GM23248 (cell line): ENCODE results near the gene TRPV3. TPM values are rescaled to one million over a fixed set of nuclear protein-coding genes. Genes with fewer than 3 reads are reported as not detected.

Source experiments
- DNase-seq: peaks from one replicate; pipeline ENCODE4 v3.0.0-alpha.2; 2015
- H2AFZ ChIP-seq: fragments of 200-600 bp; sonication (generic); 2 replicates; pipeline ENCODE4 v1.6.1; 2016; ENCODE audit warnings: antibody characterized with exemption
- H3F3A ChIP-seq: fragments of 200-600 bp; sonication (generic); 2 replicates; pipeline ENCODE4 v1.6.1; 2016; ENCODE audit warnings: mild to moderate bottlenecking, antibody characterized with exemption, mixed run types; ENCODE audit not compliant: insufficient read depth
- H3K27ac ChIP-seq: fragments of 200-600 bp; sonication (generic); 2 replicates; pipeline ENCODE4 v1.5.1; 2016; ENCODE audit warnings: mild to moderate bottlenecking
- H3K27me3 ChIP-seq: fragments of 200-600 bp; sonication (generic); replicated peaks from 2 replicates; pipeline ENCODE4 v1.6.1; 2016; ENCODE audit warnings: mild to moderate bottlenecking; ENCODE audit not compliant: insufficient read depth
- H3K36me3 ChIP-seq: fragments of 200-600 bp; sonication (generic); 2 replicates; pipeline ENCODE4 v1.6.1; 2016; ENCODE audit warnings: low read depth, mild to moderate bottlenecking
- H3K4me1 ChIP-seq: fragments of 200-600 bp; sonication (generic); 2 replicates; pipeline ENCODE4 v1.6.1; 2016; ENCODE audit warnings: mild to moderate bottlenecking; ENCODE audit not compliant: insufficient read depth
- H3K4me2 ChIP-seq: fragments of 200-600 bp; sonication (generic); one replicate; pipeline ENCODE4 v1.6.1; 2016; ENCODE audit warnings: mild to moderate bottlenecking; ENCODE audit not compliant: unreplicated experiment
- H3K4me3 ChIP-seq: fragments of 200-600 bp; sonication (generic); 2 replicates; pipeline ENCODE4 v1.5.1; 2016; ENCODE audit warnings: mild to moderate bottlenecking
- H3K79me2 ChIP-seq: fragments of 200-600 bp; sonication (generic); 2 replicates; pipeline ENCODE4 v1.6.1; 2016; ENCODE audit warnings: mild to moderate bottlenecking; ENCODE audit not compliant: insufficient read depth
- H3K9ac ChIP-seq: fragments of 200-600 bp; sonication (generic); 2 replicates; pipeline ENCODE4 v1.6.1; 2016; ENCODE audit warnings: mild to moderate bottlenecking
- H3K9me2 ChIP-seq: fragments of 200-600 bp; sonication (generic); 2 replicates; pipeline ENCODE4 v1.6.1; 2016; ENCODE audit warnings: mixed run types, mild to moderate bottlenecking, moderate library complexity; ENCODE audit not compliant: insufficient read depth
- H3K9me3 ChIP-seq: fragments of 200-600 bp; sonication (generic); one replicate; pipeline ENCODE4 v1.6.1; 2017; ENCODE audit warnings: low read depth
- H4K20me1 ChIP-seq: fragments of 200-600 bp; sonication (generic); 2 replicates; pipeline ENCODE4 v1.6.0; 2016; ENCODE audit not compliant: insufficient read depth
- EZH2 ChIP-seq: fragments of 200-600 bp; sonication (generic); IDR thresholded peaks from 2 replicates; pipeline ENCODE4 v1.6.1; 2018; ENCODE audit warnings: antibody characterized with exemption, mild to moderate bottlenecking; ENCODE audit not compliant: insufficient read depth, poor library complexity, severe bottlenecking
- EZH2phosphoT487 ChIP-seq: fragments of 200-600 bp; sonication (generic); IDR thresholded peaks from 2 replicates; pipeline ENCODE4 v1.6.1; 2018; ENCODE audit warnings: antibody characterized with exemption, moderate library complexity, mild to moderate bottlenecking, low read depth; ENCODE audit not compliant: insufficient read depth
- whole genome bisulfite sequencing, 2 experiments: methylation state at CpG; one replicate each; pipeline ENCODE4 v1.1.6; 2015 to 2017; ENCODE audit warnings: low lambda C conversion rate in 2 of 2, low coverage in 1 of 2; ENCODE audit errors: missing lambda C conversion rate in 2 of 2; 5-methylcytosine and 5-hydroxymethylcytosine counted together
- in situ Hi-C: fragments of 300-500 bp; cut with MboI; formaldehyde crosslinking; loops from 2 replicates; pipeline ENCODE4 v1.15.0; 2020
- polyA plus RNA-seq: library from polyadenylated mRNA; unstranded; fragments of >200 nt; fragmentation: Nextera tagmentation; extraction: Ambion mirVana; gene quantifications from 2 replicates; pipeline ENCODE4 v1.2.1, GENCODE V29; 2016
- total RNA-seq: library from RNA; depleted of rRNA; stranded (reverse); fragments of >200 nt; shearing (Covaris generic); gene quantifications from 2 replicates; pipeline ENCODE4 v1.2.3, GENCODE V29; 2014

The TRPV3 gene
- total and polyA plus RNA-seq, 2 experiments from 2014 or later: 0.41 to 1.1 TPM

- peaks cover 9% of the 10 kb centered on the region for H3K4me1 ChIP-seq
- H3K79me2 ChIP-seq: no peaks in the 10 kb centered on the region
- no peak overlapping the region for H3K27ac ChIP-seq
- WGBS, 2 experiments: 84 to 87% methylated on average over 21 of the region's 21 CpGs
- H3K4me3 ChIP-seq: no peak overlapping the region
- H4K20me1 ChIP-seq: no peaks in the 10 kb centered on the region
- H3K9me3 ChIP-seq: no peaks in the 10 kb centered on the region
- H3F3A ChIP-seq: peaks cover 9% of the 10 kb centered on the region; the same call in 1 of the 2 replicates
- H2AFZ ChIP-seq: no peak overlapping the region
- TF ChIP-seq EZH2phosphoT487 (no peak), EZH2 (no peak)
- H3K9ac ChIP-seq: no peak overlapping the region
- in situ Hi-C loops: no loop called here
- no peaks in the 10 kb centered on the region for H3K9me2 ChIP-seq
- no peak for DNase-seq
- no peaks in the 10 kb centered on the region for H3K27me3 ChIP-seq
- no peaks in the 10 kb centered on the region for H3K36me3 ChIP-seq
- H3K4me2 ChIP-seq: no peak overlapping the region
These were observed 3.9 kb downstream of the TRPV3 start for GRCh38 chr17:3553419-3554401.

GRCh38 chr17:3552916-3553315 is 4.7 kb downstream of the TRPV3 start:
- H3K9ac ChIP-seq: no peak overlapping the region
- H3K36me3 ChIP-seq: no peaks in the 10 kb centered on the region
- no peaks in the 10 kb centered on the region for H3K27me3 ChIP-seq
- H3K9me2 ChIP-seq: no peaks in the 10 kb centered on the region
- in situ Hi-C loops: no loop called here
- H2AFZ ChIP-seq: no peak overlapping the region
- H3F3A ChIP-seq: peaks cover 9% of the 10 kb centered on the region; the same call in 1 of the 2 replicates
- no peaks in the 10 kb centered on the region for H4K20me1 ChIP-seq
- H3K4me1 ChIP-seq: peaks cover 9% of the 10 kb centered on the region
- no peak for TF ChIP-seq EZH2phosphoT487
- no peak for TF ChIP-seq EZH2
- H3K27ac ChIP-seq: no peak overlapping the region
- no peak overlapping the region for H3K4me3 ChIP-seq
- no peaks in the 10 kb centered on the region for H3K79me2 ChIP-seq
- 82 to 84% methylated on average over 7 of the region's 7 CpGs for WGBS, 2 experiments
- no peak overlapping the region for H3K4me2 ChIP-seq
- no peaks in the 10 kb centered on the region for H3K9me3 ChIP-seq
- DNase-seq: no peak

- H3K9me2 ChIP-seq: no peaks in the 10 kb centered on the region
- no peak overlapping the region for H2AFZ ChIP-seq
- H3K9me3 ChIP-seq: no peaks in the 10 kb centered on the region
- H3K36me3 ChIP-seq: no peaks in the 10 kb centered on the region
- H3K79me2 ChIP-seq: no peaks in the 10 kb centered on the region
- no peak overlapping the region for H3K9ac ChIP-seq
- no peaks in the 10 kb centered on the region for H3K27me3 ChIP-seq
- no peak for DNase-seq
- no peak overlapping the region for H3K4me2 ChIP-seq
- no peak overlapping the region for H3K4me3 ChIP-seq
- no peaks in the 10 kb centered on the region for H4K20me1 ChIP-seq
- peaks cover 9% of the 10 kb centered on the region; the same call in 1 of the 2 replicates for H3F3A ChIP-seq
- peaks cover 6% of the 10 kb centered on the region for H3K4me1 ChIP-seq
- peak overlapping the region; percentile 33; the same call in 1 of the 2 replicates for H3K27ac ChIP-seq
- no peak for TF ChIP-seq EZH2phosphoT487
- TF ChIP-seq EZH2: no peak
- in situ Hi-C loops: no loop called here
- WGBS, 2 experiments: 91 to 95% methylated on average over 6 of the region's 6 CpGs
These were observed 6.4 kb downstream of the TRPV3 start for GRCh38 chr17:3551189-3551588.

- H3K9me2 ChIP-seq: no peaks in the 10 kb centered on the region
- WGBS, 2 experiments: 88 to 96% methylated on average over 2 of the region's 2 CpGs
- DNase-seq: no peak
These were observed 7.9 kb downstream of the TRPV3 start for GRCh38 chr17:3549610-3550162.

More at GRCh38 chr17:3549610-3550162, 7.9 kb downstream of the TRPV3 start:
- Histone ChIP-seq H3K9me3 (no peaks in the 10 kb centered on the region), H3K36me3 (no peaks in the 10 kb centered on the region), H3K4me1 (peaks cover 6% of the 10 kb centered on the region), H3K27me3 (no peaks in the 10 kb centered on the region), H4K20me1 (no peaks in the 10 kb centered on the region), H3K4me3 (no peak overlapping the region), H3K27ac (no peak overlapping the region), H3K4me2 (no peak overlapping the region), H3F3A (peaks cover 9% of the 10 kb centered on the region; the same call in 1 of the 2 replicates), H3K9ac (no peak overlapping the region), H3K79me2 (no peaks in the 10 kb centered on the region), H2AFZ (no peak overlapping the region)
- TF ChIP-seq EZH2 (no peak), EZH2phosphoT487 (no peak)
- in situ Hi-C loops: no loop called here
